Measurements from ENCODE around the gene C2CD2.

Gene C2CD2

GRCh38 chr21:41903559-41904351, 50.1 kb downstream of the C2CD2 start:
- no peak for DNase-seq

GRCh38 chr21:41902946-41903345, 50.9 kb downstream of the C2CD2 start:
- DNase-seq = no peak

- DNase-seq = no peak
Measured at GRCh38 chr21:41901782-41902181, 52.0 kb downstream of the C2CD2 start.

GRCh38 chr21:41901099-41901498, 52.7 kb downstream of the C2CD2 start:
- DNase-seq = peak; percentile 68

- no peak for DNase-seq
Measured at GRCh38 chr21:41900401-41900800, 53.4 kb downstream of the C2CD2 start.

GRCh38 chr21:41899426-41900202, 54.2 kb downstream of the C2CD2 start:
- peak; percentile 79 for DNase-seq

- no peak for DNase-seq
Measured at GRCh38 chr21:41898998-41899397, 54.8 kb downstream of the C2CD2 start.

GRCh38 chr21:41897700-41898099, 56.1 kb downstream of the C2CD2 start:
- no peak for DNase-seq

- DNase-seq = no peak
Measured at GRCh38 chr21:41897047-41897669, 56.7 kb downstream of the C2CD2 start.

GRCh38 chr21:41895643-41896493, 58.0 kb downstream of the C2CD2 start:
- DNase-seq = peak; percentile 62

GRCh38 chr21:41894922-41895557, 58.8 kb downstream of the C2CD2 start:
- no peak for DNase-seq

- DNase-seq = no peak
Measured at GRCh38 chr21:41894511-41894910, 59.3 kb downstream of the C2CD2 start.

GRCh38 chr21:41892726-41893125, 61.1 kb downstream of the C2CD2 start:
- no peak for DNase-seq

- no peak for DNase-seq
Measured at GRCh38 chr21:41891132-41891531, 62.7 kb downstream of the C2CD2 start.

- DNase-seq = no peak
Measured at GRCh38 chr21:41890355-41890754, 63.5 kb downstream of the C2CD2 start.

- DNase-seq = no peak
Measured at GRCh38 chr21:41888749-41889376, 65.0 kb downstream of the C2CD2 start.

GRCh38 chr21:41887667-41888066, 66.2 kb downstream of the C2CD2 start:
- DNase-seq = no peak

GRCh38 chr21:41886328-41886727, 67.5 kb downstream of the C2CD2 start:
- DNase-seq = no peak

GRCh38 chr21:41885341-41886024, 68.3 kb downstream of the C2CD2 start:
- DNase-seq = no peak

- no peak for DNase-seq
Measured at GRCh38 chr21:41884501-41885030, 69.3 kb downstream of the C2CD2 start.

GRCh38 chr21:41883582-41883981, 70.2 kb downstream of the C2CD2 start:
- no peak for DNase-seq

Measured in stimulated activated CD4-positive, alpha-beta T cell treated with anti-CD3 and anti-CD28 coated beads, Interleukin-15, amount 100 ng/mL, for 24 hours (primary cell).